Measurements from ENCODE around the gene ZNF737. TPM values are rescaled to one million over a fixed set of nuclear protein-coding genes. Genes with fewer than 3 reads are reported as not detected.
"Not testable (repeated sequence)": the region's sequence is repeated elsewhere in the genome, so short reads cannot be mapped to it uniquely, and the experiment has no call there.

The ZNF737 gene
- total RNA-seq (14.1 TPM), polyA plus RNA-seq (ENCODE audit: insufficient read depth in 1 of 8, insufficient read length in 8 of 8, low replicate concordance in 1 of 8) (10 to 100 TPM in 5 of 8 donors, 1 to 10 TPM in 3; 5.0 to 13.4 (median 10.6) TPM)
- long read RNA-seq, donor 1: 0 reads
- long read RNA-seq, donor 2: 0 reads
- long read RNA-seq, donor 3, partial matches to known transcripts: 0 of 2 reads
- long read RNA-seq, donor 3, other reads (novel, unspliced or antisense): 0 of 2 reads
- long read RNA-seq, donor 4: 0 reads
- long read RNA-seq, donor 5, partial matches to known transcripts: 0 of 1 reads
- long read RNA-seq, donor 5, other reads (novel, unspliced or antisense): 0 of 1 reads
- long read RNA-seq, donor 6, partial matches to known transcripts: 0 of 4 reads
- long read RNA-seq, donor 6, other reads (novel, unspliced or antisense): 0 of 4 reads
- long read RNA-seq, donor 7, partial matches to known transcripts: 0 of 1 reads
- long read RNA-seq, donor 7, other reads (novel, unspliced or antisense): 0 of 1 reads
- long read RNA-seq, donor 8: 0 reads
- long read RNA-seq, donor 9, partial matches to known transcripts: 0 of 4 reads
- long read RNA-seq, donor 9, other reads (novel, unspliced or antisense): 0 of 4 reads
- long read RNA-seq, donor 10, partial matches to known transcripts: 0 of 4 reads
- long read RNA-seq, donor 10, other reads (novel, unspliced or antisense): 0 of 4 reads
- long read RNA-seq, donor 11: 0 reads

DNA sequence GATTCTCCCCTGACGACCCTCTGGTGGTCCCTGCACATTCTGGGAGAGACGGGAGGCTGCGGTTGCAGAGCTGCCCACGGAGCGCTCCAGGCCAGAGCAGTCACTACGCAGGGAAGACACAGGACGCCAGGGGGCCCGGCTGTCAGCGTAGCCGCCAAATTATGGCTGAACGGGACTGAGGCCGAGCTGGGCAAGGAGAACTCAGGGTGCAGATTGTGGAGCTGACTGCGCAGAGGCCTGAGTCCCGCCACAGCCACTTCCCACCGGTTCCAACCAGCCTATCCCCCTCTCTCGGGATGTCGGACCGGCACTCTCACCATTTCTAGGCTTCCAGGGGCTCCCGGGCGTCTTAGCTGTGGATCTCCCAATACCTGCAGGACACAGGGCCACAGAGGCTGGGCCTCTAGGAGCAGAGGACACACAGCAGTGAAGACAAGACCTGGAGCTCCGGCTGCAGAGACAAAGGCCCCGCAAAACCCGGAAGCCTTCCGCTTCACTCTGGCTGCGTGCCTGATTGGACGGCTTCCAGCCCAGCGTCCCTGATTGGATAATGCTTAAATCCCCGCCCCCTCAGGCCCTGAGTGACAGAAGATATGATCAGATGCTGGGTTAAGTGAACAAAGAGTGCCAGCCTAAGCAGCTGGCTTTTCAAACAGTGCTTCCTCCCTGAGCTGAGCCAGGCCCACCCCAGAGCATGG is at the start of gene ZNF737:
Gene ZNF737, minus strand, starts transcription at position 461 of the 698 bp plus-strand sequence. Its CDS starts 141 bp downstream, at position 320.
- peak; percentile 98 for DNase-seq
- Histone ChIP-seq H3K36me3 (ENCODE audit: control insufficient read depth, insufficient read depth, low read length) (peaks cover 8% of the 10 kb centered on the region), H3K4me1 (ENCODE audit: control insufficient read depth, insufficient read depth, low read length) (peaks cover 2% of the 10 kb centered on the region), H3K27ac (ENCODE audit: low read length) (peak within 1 kb of the TSS; percentile 96), H3K27me3 (ENCODE audit: control insufficient read depth, insufficient read depth, low read length) (no peaks in the 10 kb centered on the region), H3K4me3 (ENCODE audit: low read length) (peak within 1 kb of the TSS; percentile 74), H3K9me3 (replicated peaks; ENCODE audit: control insufficient read depth, low read depth, low read length) (peaks cover 19% of the 10 kb centered on the region)
- WGBS (ENCODE audit: insufficient coverage): 0% methylated on average over 27 of the region's 28 CpGs

DNA sequence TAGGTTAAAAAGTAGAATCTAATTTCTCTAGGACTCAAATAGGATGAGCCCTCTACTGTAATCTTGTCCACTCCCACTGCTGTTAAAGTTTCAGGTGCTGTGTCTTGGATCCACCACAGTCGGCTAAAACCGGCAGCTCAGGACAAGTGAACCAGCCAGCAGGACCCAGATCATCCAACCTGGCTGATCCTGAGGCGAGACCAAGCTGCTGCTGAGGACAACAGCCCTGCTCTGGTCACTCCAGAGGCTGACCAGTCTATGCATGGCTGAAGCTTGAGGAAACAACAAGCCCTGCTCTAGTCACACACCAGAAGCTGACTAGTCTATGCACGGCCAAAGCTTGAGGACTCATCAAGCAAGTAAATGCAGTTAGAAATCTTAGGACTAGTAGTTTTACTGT is 49.4 kb upstream of the ZNF737 start:
- H3K4me1 ChIP-seq (ENCODE audit: control insufficient read depth, insufficient read depth, low read length); DNase-seq; H3K36me3 ChIP-seq (ENCODE audit: control insufficient read depth, insufficient read depth, low read length); H3K27me3 ChIP-seq (ENCODE audit: control insufficient read depth, insufficient read depth, low read length); H3K4me3 ChIP-seq (ENCODE audit: low read length); H3K27ac ChIP-seq (ENCODE audit: low read length): not testable (repeated sequence)
- WGBS (ENCODE audit: insufficient coverage): 85% methylated on average over 3 of the region's 4 CpGs
- peaks cover 27% of the 10 kb centered on the region for H3K9me3 ChIP-seq (replicated peaks; ENCODE audit: control insufficient read depth, low read depth, low read length)

DNA sequence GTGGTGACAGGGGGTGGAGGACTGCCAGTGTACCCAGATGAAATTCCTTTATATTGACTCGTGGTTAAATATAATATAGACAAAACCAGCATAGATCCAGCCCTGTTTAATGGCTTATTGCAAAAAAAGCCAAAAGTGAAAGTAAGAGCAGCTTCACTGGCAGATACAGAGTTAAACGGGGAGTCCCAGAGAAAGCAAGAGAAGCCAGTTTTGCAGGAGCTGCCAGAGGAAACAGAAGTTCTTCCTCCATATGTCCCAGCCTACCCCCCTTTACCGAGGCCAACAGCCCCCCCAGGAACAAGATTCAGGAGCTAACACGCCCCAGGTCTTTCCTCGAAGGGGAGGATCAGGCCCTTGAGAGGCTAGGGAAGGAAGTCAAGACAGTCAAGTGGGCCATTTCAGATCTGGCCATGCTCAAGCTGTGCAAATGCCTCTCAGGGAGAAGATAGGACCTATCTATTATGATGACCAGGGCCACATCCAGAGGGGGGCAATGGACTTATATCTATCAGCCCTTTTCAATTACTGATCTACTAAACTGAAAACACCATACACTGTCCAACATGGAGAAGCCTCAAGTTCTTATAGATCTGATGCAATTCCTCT is 47.2 kb upstream of the ZNF737 start:
- DNase-seq: no peak
- Histone ChIP-seq H3K4me3 (ENCODE audit: low read length) (no peak overlapping the region), H3K27ac (ENCODE audit: low read length) (no peak overlapping the region), H3K27me3 (ENCODE audit: control insufficient read depth, insufficient read depth, low read length) (no peaks in the 10 kb centered on the region), H3K4me1 (ENCODE audit: control insufficient read depth, insufficient read depth, low read length) (no peaks in the 10 kb centered on the region), H3K9me3 (replicated peaks; ENCODE audit: control insufficient read depth, low read depth, low read length) (peaks cover 32% of the 10 kb centered on the region), H3K36me3 (ENCODE audit: control insufficient read depth, insufficient read depth, low read length) (no peaks in the 10 kb centered on the region)
- WGBS (ENCODE audit: insufficient coverage): 83% methylated on average over 1 of the region's 5 CpGs

DNA sequence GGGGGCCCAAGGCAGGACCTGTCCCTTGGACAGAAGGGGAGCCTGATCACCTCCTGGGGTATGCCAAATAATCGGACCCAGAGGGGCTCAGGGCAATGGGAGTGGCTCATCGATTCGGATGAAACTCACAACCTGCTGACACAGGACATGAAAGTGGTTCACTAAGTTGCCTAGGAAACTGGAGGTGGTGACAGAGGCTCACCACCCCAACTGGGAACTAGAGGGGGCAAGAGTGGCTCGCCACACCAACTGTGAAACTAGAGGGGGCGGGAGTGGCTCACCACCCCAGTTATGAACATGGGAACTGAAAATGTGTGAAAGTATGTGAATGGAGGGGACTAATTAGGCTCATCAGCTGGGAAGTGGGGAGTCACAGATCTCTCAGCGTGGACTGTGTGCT is 46.3 kb upstream of the ZNF737 start:
- Histone ChIP-seq H3K9me3 (replicated peaks; ENCODE audit: control insufficient read depth, low read depth, low read length) (peaks cover 26% of the 10 kb centered on the region), H3K4me3 (ENCODE audit: low read length) (no peak overlapping the region)

DNA sequence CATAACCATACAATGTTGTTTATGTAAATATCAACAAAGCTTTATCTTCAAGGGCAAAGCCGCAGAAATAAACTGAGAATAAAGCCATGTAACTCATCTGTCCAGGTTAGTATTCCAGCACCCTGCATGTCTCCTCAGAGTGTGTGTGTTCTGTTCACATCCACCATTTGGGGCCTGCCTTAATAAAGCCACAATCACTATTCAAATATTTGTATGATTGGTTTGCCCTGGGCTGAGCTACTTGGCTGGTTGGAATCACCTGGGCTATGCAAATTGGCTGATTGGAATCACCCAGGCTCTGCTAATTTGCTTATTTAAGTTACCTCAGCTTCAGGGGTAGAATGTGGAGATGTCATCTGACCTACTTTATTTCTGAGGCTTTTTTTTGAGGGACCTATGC is 42.4 kb upstream of the ZNF737 start:
- no peak overlapping the region for H3K27ac ChIP-seq (ENCODE audit: low read length)
- no peaks in the 10 kb centered on the region for H3K36me3 ChIP-seq (ENCODE audit: control insufficient read depth, insufficient read depth, low read length)
- no peaks in the 10 kb centered on the region for H3K4me1 ChIP-seq (ENCODE audit: control insufficient read depth, insufficient read depth, low read length)
- no peaks in the 10 kb centered on the region for H3K27me3 ChIP-seq (ENCODE audit: control insufficient read depth, insufficient read depth, low read length)
- WGBS (ENCODE audit: insufficient coverage): no CpG with 5 or more reads among the region's 1 CpG
- DNase-seq: no peak
- H3K4me3 ChIP-seq (ENCODE audit: low read length): no peak overlapping the region
- H3K9me3 ChIP-seq (replicated peaks; ENCODE audit: control insufficient read depth, low read depth, low read length): peaks cover 21% of the 10 kb centered on the region

More for the DNA sequence above, 46.3 kb upstream of the ZNF737 start:
- no peak for DNase-seq
- Histone ChIP-seq H3K36me3 (ENCODE audit: control insufficient read depth, insufficient read depth, low read length) (no peaks in the 10 kb centered on the region), H3K27ac (ENCODE audit: low read length) (no peak overlapping the region), H3K4me1 (ENCODE audit: control insufficient read depth, insufficient read depth, low read length) (no peaks in the 10 kb centered on the region), H3K27me3 (ENCODE audit: control insufficient read depth, insufficient read depth, low read length) (no peaks in the 10 kb centered on the region)
- 85% methylated on average over 5 of the region's 6 CpGs for WGBS (ENCODE audit: insufficient coverage)

DNA sequence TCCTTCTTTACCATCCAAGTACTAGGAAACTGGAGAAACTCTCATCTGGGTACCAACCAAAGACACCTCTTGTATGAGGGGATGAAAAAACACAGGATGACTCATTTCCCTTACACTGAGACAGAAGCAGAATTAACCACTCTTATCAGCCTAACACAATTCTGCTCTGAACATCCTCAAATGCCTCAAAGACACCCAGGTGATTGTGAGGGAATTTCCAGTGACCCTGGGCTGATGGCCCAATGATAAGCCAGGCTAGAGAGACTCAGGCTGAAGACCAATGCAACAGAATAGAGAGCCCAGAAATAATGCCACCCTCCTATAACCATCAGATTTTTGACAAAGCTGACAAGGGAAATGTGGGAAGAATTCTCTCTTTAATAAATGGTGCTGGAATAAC is 7.0 kb downstream of the ZNF737 start:
- no peak overlapping the region for H3K4me3 ChIP-seq (ENCODE audit: low read length)
- peaks cover 54% of the 10 kb centered on the region for H3K9me3 ChIP-seq (replicated peaks; ENCODE audit: control insufficient read depth, low read depth, low read length)

DNA sequence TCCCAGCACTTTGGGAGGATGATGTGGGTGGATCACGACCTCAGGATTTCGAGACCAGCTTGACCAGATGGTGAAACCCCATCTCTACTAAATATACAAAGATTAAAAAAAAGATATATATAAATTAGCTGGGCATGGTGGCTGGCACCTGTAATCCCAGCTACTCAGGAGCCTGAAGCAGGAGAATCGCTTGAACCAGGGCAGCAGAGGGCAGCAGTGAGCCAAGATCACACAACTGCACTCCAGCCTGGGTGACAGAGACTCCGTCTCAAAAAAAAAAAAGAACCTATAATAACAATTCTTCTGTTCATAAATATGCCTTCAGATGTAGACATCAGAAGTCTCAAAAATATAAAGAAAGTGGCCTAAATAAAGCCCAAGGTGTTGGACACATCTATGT is 7.6 kb downstream of the ZNF737 start:
- no peak for DNase-seq
- no CpG with 5 or more reads among the region's 4 CpGs for WGBS (ENCODE audit: insufficient coverage)
- Histone ChIP-seq H3K4me3 (ENCODE audit: low read length) (no peak overlapping the region), H3K4me1 (ENCODE audit: control insufficient read depth, insufficient read depth, low read length) (no peaks in the 10 kb centered on the region), H3K27me3 (ENCODE audit: control insufficient read depth, insufficient read depth, low read length) (no peaks in the 10 kb centered on the region), H3K9me3 (replicated peaks; ENCODE audit: control insufficient read depth, low read depth, low read length) (peaks cover 52% of the 10 kb centered on the region), H3K27ac (ENCODE audit: low read length) (no peak overlapping the region), H3K36me3 (ENCODE audit: control insufficient read depth, insufficient read depth, low read length) (peaks cover 6% of the 10 kb centered on the region)

More for the DNA sequence above, 7.0 kb downstream of the ZNF737 start:
- no peak for DNase-seq
- peaks cover 8% of the 10 kb centered on the region for H3K36me3 ChIP-seq (ENCODE audit: control insufficient read depth, insufficient read depth, low read length)
- no peak overlapping the region for H3K27ac ChIP-seq (ENCODE audit: low read length)
- no peaks in the 10 kb centered on the region for H3K27me3 ChIP-seq (ENCODE audit: control insufficient read depth, insufficient read depth, low read length)
- no peaks in the 10 kb centered on the region for H3K4me1 ChIP-seq (ENCODE audit: control insufficient read depth, insufficient read depth, low read length)

DNA sequence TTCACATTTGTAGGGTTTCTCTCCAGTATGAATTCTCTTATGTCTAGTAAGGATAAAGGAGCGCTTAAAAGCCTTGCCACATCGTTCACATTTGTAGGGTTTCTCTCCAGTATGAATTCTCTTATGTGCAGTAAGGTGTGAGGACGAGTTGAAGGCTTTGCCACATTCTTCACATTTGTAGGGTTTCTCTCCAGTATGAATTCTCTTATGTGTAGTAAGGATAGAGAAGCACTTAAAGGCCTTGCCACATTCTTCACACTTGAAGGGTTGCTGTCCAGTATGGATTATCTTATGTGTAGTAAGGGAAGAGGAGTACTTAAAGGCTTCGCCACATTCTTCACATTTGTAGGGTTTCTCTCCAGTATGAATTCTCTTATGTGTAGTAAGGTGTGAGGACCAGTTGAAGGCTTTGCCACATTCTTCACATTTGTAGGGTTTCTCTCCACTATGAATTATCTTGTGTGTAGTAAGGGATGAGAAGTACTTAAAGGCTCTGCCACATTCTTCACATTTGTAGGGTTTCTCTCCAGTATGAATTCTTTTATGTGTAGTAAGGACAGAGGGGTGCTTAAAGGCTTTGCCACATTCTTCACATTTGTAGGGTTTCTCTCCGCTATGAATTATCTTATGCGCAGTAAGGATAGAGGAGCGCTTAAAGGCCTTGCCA is 20.8 kb downstream of the ZNF737 start:
- DNase-seq; H3K4me1 ChIP-seq (ENCODE audit: control insufficient read depth, insufficient read depth, low read length); H3K27ac ChIP-seq (ENCODE audit: low read length); H3K4me3 ChIP-seq (ENCODE audit: low read length); H3K27me3 ChIP-seq (ENCODE audit: control insufficient read depth, insufficient read depth, low read length): not testable (repeated sequence)
- Histone ChIP-seq H3K9me3 (replicated peaks; ENCODE audit: control insufficient read depth, low read depth, low read length) (peaks cover 58% of the 10 kb centered on the region), H3K36me3 (ENCODE audit: control insufficient read depth, insufficient read depth, low read length) (peaks cover 29% of the 10 kb centered on the region)
- no CpG with 5 or more reads among the region's 7 CpGs for WGBS (ENCODE audit: insufficient coverage)

DNA sequence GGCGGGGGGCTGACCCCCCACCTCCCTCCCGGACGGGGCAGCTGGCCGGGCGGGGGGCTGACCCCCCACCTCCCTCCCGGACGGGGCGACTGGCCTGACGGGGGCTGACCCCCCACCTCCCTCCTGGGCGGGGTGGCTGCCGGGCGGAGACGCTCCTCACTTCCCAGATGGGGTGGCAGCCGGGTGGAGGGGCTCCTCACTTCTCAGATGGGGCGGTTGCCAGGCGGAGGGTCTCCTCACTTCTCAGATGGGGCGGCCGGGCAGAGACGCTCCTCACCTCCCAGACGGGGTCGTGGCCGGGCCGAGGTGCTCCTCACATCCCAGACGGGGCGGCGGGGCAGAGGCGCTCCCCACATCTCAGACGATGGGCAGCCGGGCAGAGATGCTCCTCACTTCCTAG is 35.3 kb downstream of the ZNF737 start:
- peaks cover 19% of the 10 kb centered on the region for H3K9me3 ChIP-seq (replicated peaks; ENCODE audit: control insufficient read depth, low read depth, low read length)
- H3K27ac ChIP-seq (ENCODE audit: low read length); DNase-seq; H3K4me1 ChIP-seq (ENCODE audit: control insufficient read depth, insufficient read depth, low read length); H3K27me3 ChIP-seq (ENCODE audit: control insufficient read depth, insufficient read depth, low read length); H3K36me3 ChIP-seq (ENCODE audit: control insufficient read depth, insufficient read depth, low read length); H3K4me3 ChIP-seq (ENCODE audit: low read length): not testable (repeated sequence)
- WGBS (ENCODE audit: insufficient coverage): 100% methylated on average over 1 of the region's 29 CpGs
